Stimulated activated CD4-positive, alpha-beta T cell treated with anti-CD3 and anti-CD28 coated beads, Interleukin-12 subunit alpha, Interleukin-12 subunit beta, amount 100 ng/mL, for 24 hours (primary cell): ENCODE data around the gene PARD6A.

Source experiments
- DNase-seq, 2 experiments: peaks; one replicate each; pipeline ENCODE4 v3.0.0-alpha.2; 2020; ENCODE audit warnings: low read depth in 2 of 2

Gene PARD6A

GRCh38 chr16:67666559-67667452 lies 6.0 kb downstream of the PARD6A start, which contains the start of the genes C16orf86 and ENKD1:
Gene C16orf86 (plus strand): TSS chr16:67666814. CDS start chr16:67666971, 157 bp downstream.
Gene ENKD1 (minus strand): TSS chr16:67666750. CDS start chr16:67666442, 308 bp downstream.
- peak; percentile 61 to 71 for DNase-seq

- DNase-seq = no peak
These were observed 6.7 kb downstream of the PARD6A start for GRCh38 chr16:67667453-67667816.

- DNase-seq = peak; percentile 58 to 71
These were observed 7.2 kb downstream of the PARD6A start for GRCh38 chr16:67667817-67668494.

GRCh38 chr16:67668495-67669157 lies 7.9 kb downstream of the PARD6A start:
- DNase-seq = no peak

- DNase-seq = no peak
These were observed 8.8 kb downstream of the PARD6A start for GRCh38 chr16:67669499-67670101.

- DNase-seq = no peak
These were observed 11.5 kb downstream of the PARD6A start for GRCh38 chr16:67672306-67672705.

GRCh38 chr16:67672739-67673662 lies 12.2 kb downstream of the PARD6A start:
- DNase-seq = peak in 1 of 2 experiments; percentile 32

GRCh38 chr16:67673712-67674580 lies 13.2 kb downstream of the PARD6A start:
- DNase-seq = no peak

- no peak for DNase-seq
These were observed 14.3 kb downstream of the PARD6A start for GRCh38 chr16:67674851-67675578.

- no peak for DNase-seq
These were observed 14.8 kb downstream of the PARD6A start for GRCh38 chr16:67675579-67675935.

GRCh38 chr16:67675999-67676398 lies 15.2 kb downstream of the PARD6A start:
- DNase-seq = no peak

GRCh38 chr16:67676516-67676915 lies 15.8 kb downstream of the PARD6A start:
- DNase-seq = no peak

- DNase-seq = no peak
These were observed 16.2 kb downstream of the PARD6A start for GRCh38 chr16:67676939-67677338.

GRCh38 chr16:67677712-67678111 lies 17.0 kb downstream of the PARD6A start:
- DNase-seq = no peak

- no peak for DNase-seq
These were observed 17.7 kb downstream of the PARD6A start for GRCh38 chr16:67678354-67679023.

GRCh38 chr16:67679935-67680897 lies 19.5 kb downstream of the PARD6A start:
- DNase-seq = no peak

GRCh38 chr16:67683767-67684166 lies 23.0 kb downstream of the PARD6A start:
- DNase-seq = no peak
